Endothelial cell of umbilical vein (primary cell): ENCODE results near the gene SPDYE4. TPM values are rescaled to one million over a fixed set of nuclear protein-coding genes. Genes with fewer than 3 reads are reported as not detected.

Source experiments
- BruUV-seq: library from RNA; stranded (reverse); fragments of 400-500 nt; replicated peaks from 2 replicates; lab custom pipeline; 2021; lab: Mats Ljungman, UMichigan
- CTCF ChIA-PET: fragments of 300-600, 350-600 bp; sonication (Branson Sonifier 250); formaldehyde crosslinking; loops from one replicate; lab custom pipeline; 2021; ENCODE audit warnings: antibody characterized with exemption, inconsistent platforms; lab: Charles Lee
- POLR2A ChIA-PET: fragments of 300-600, 350-600 bp; sonication (Branson Sonifier 250); formaldehyde crosslinking; loops from one replicate; lab custom pipeline; 2021; ENCODE audit warnings: antibody characterized with exemption, inconsistent platforms; lab: Charles Lee
- DNase-seq: peaks from one replicate; pipeline ENCODE4 v3.0.0-alpha.2; 2011; ENCODE audit warnings: low read depth, low spot score
- FAIRE-seq: peaks from 2 replicates; lab custom pipeline; 2011; peaks lifted over from hg19 to GRCh38; lab: Jason Lieb, UNC
- H2AFZ ChIP-seq: 2 replicates; pipeline ENCODE4 v1.6.0; 2012; ENCODE audit warnings: low read depth, low read length, control low read depth, inconsistent platforms
- H3K27ac ChIP-seq: 2 replicates; pipeline ENCODE4 v1.5.1; 2011; ENCODE audit warnings: low read depth, mild to moderate bottlenecking, control low read depth, low read length, moderate library complexity; ENCODE audit not compliant: insufficient read depth
- H3K27me3 ChIP-seq, 2 experiments: 2 replicates each; pipeline versions ENCODE4 v1.6.0 to v1.6.1; 2011; ENCODE audit warnings: low read length in 2 of 2, mixed read lengths in 1 of 2; ENCODE audit not compliant: control insufficient read depth in 2 of 2, insufficient read depth in 2 of 2
- H3K36me3 ChIP-seq, 2 experiments: 2 replicates in 1 of 2; 3 replicates in 1 of 2; pipeline ENCODE4 v1.5.1; 2011; ENCODE audit warnings: low read length in 2 of 2, mild to moderate bottlenecking in 1 of 2, moderate library complexity in 1 of 2; ENCODE audit not compliant: control insufficient read depth in 2 of 2, insufficient read depth in 2 of 2; ENCODE audit errors: extremely low read depth in 1 of 2
- H3K4me1 ChIP-seq: 3 replicates; pipeline ENCODE4 v1.5.1; 2011; ENCODE audit warnings: mild to moderate bottlenecking, low read length; ENCODE audit not compliant: control insufficient read depth, insufficient read depth; ENCODE audit errors: extremely low read depth
- H3K4me2 ChIP-seq: 2 replicates; pipeline ENCODE4 v1.6.1; 2011; ENCODE audit warnings: low read length, control low read depth, mixed read lengths; ENCODE audit not compliant: insufficient read depth
- H3K4me3 ChIP-seq, 3 experiments: fragments of 200-600 bp in 1 of 3; sonication (generic), shearing (Covaris generic) in 1 of 3; replicated peaks in 1 of 3; 2 replicates each; pipeline ENCODE4 v1.5.1; 2011 to 2016; ENCODE audit warnings: control low read depth in 3 of 3, low read length in 3 of 3, mild to moderate bottlenecking in 2 of 3, inconsistent platforms in 1 of 3, low read depth in 1 of 3, moderate library complexity in 1 of 3; ENCODE audit not compliant: insufficient read depth in 1 of 3
- H3K79me2 ChIP-seq: 2 replicates; pipeline ENCODE4 v1.6.0; 2012; ENCODE audit warnings: low read length, inconsistent platforms; ENCODE audit not compliant: control insufficient read depth, insufficient read depth
- H3K9ac ChIP-seq: replicated peaks from 2 replicates; pipeline ENCODE3; 2011; ENCODE audit warnings: low read length, control low read depth; ENCODE audit not compliant: insufficient read depth; ENCODE audit errors: extremely low read depth
- H3K9me1 ChIP-seq: replicated peaks from 3 replicates; pipeline ENCODE4 v1.6.0; 2011; ENCODE audit warnings: mild to moderate bottlenecking, low read length; ENCODE audit not compliant: control insufficient read depth, insufficient read depth; ENCODE audit errors: extremely low read depth
- H3K9me3 ChIP-seq: replicated peaks from 2 replicates; pipeline ENCODE4 v1.5.1; 2012; ENCODE audit warnings: low read length, inconsistent platforms; ENCODE audit not compliant: control insufficient read depth, insufficient read depth
- H4K20me1 ChIP-seq: replicated peaks from 2 replicates; pipeline ENCODE3; 2011; ENCODE audit warnings: mild to moderate bottlenecking, low read length; ENCODE audit not compliant: control insufficient read depth, insufficient read depth; ENCODE audit errors: extremely low read depth
- CTCF ChIP-seq, 2 donors: IDR thresholded peaks; 1 replicate in 1 of 2; 2 replicates in 1 of 2; pipeline ENCODE4 v1.5.1; 2011; ENCODE audit warnings: low read length in 2 of 2, mild to moderate bottlenecking in 2 of 2, moderate library complexity in 2 of 2, control low read depth in 1 of 2, inconsistent platforms in 1 of 2, low read depth in 1 of 2; ENCODE audit not compliant: insufficient read depth in 1 of 2; ENCODE audit errors: extremely low read depth in 1 of 2
- EZH2 ChIP-seq: IDR thresholded peaks from 2 replicates; pipeline ENCODE4 v1.6.1; 2012; ENCODE audit warnings: borderline replicate concordance, low read depth, mild to moderate bottlenecking, moderate library complexity, low read length, inconsistent platforms; ENCODE audit not compliant: severe bottlenecking
- FOS ChIP-seq: IDR thresholded peaks from 2 replicates; pipeline ENCODE4 v1.6.1; 2011; ENCODE audit warnings: mild to moderate bottlenecking, low read length, moderate library complexity, borderline replicate concordance; ENCODE audit not compliant: insufficient read depth
- GATA2 ChIP-seq: IDR thresholded peaks from 2 replicates; pipeline ENCODE4 v1.7.0; 2011; ENCODE audit warnings: low read depth, mild to moderate bottlenecking, moderate library complexity, mixed read lengths, low read length; ENCODE audit not compliant: insufficient read length, insufficient read depth
- MAX ChIP-seq: IDR thresholded peaks from 2 replicates; pipeline ENCODE4 v1.6.1; 2011; ENCODE audit not compliant: insufficient read depth, insufficient read length
- MYC ChIP-seq: IDR thresholded peaks from one replicate; pipeline ENCODE4 v1.6.1; 2011; ENCODE audit warnings: mild to moderate bottlenecking, low read depth, low read length
- POLR2A ChIP-seq: IDR thresholded peaks from 2 replicates; pipeline ENCODE4 v1.6.1; 2012; ENCODE audit warnings: low read depth, mild to moderate bottlenecking, control low read depth, low read length
- POLR2AphosphoS5 ChIP-seq: IDR thresholded peaks from 2 replicates; pipeline ENCODE4 v1.6.1; 2012; ENCODE audit warnings: low read depth, mild to moderate bottlenecking, control low read depth, low read length, moderate library complexity; ENCODE audit not compliant: insufficient read depth
- dilution Hi-C: fragments of 300-500 bp; cut with MboI; formaldehyde crosslinking; loops from one replicate; pipeline ENCODE4 v1.15.0; 2019; ENCODE audit warnings: low sequenced_read_pairs; ENCODE audit not compliant: extremely low pct_ligation_motif_present
- intact Hi-C: fragments of 100-400 bp; cut with micrococcal nuclease; formaldehyde crosslinking; loops from one replicate; pipeline ENCODE4 v1.10.0; 2022
- polyA plus RNA-seq, 4 experiments: library from polyadenylated mRNA; depleted of rRNA in 3 of 4; stranded (reverse) in 3 of 4; unstranded in 1 of 4; fragments of >200 nt; gene quantifications; 2 replicates each; pipeline versions ENCODE4 v1.2.1 to v1.2.3, GENCODE V29; 2011 to 2012; ENCODE audit warnings: missing spikeins in 1 of 4
- total RNA-seq: library from RNA; stranded (reverse); gene quantifications from 2 replicates; pipeline ENCODE4 v1.2.3, GENCODE V29; 2021

Gene SPDYE4
- total and polyA plus RNA-seq, 2 donors (not counting 3 experiments of a cell fraction or from before 2014, with no cell fraction given): not detected

- Histone ChIP-seq H3K4me1 (no peaks in the 10 kb centered on the region), H3K27ac (no peak overlapping the region), H3K79me2 (no peaks in the 10 kb centered on the region), H3K9ac (no peak overlapping the region), H3K4me2 (no peak overlapping the region), H3K4me3 (no peak overlapping the region), H2AFZ (no peak overlapping the region), H3K9me1 (no peaks in the 10 kb centered on the region), H3K27me3 (peaks cover 6 to 7% of the 10 kb centered on the region in 2 experiments), H3K36me3 (no peaks in the 10 kb centered on the region), H3K9me3 (no peaks in the 10 kb centered on the region), H4K20me1 (no peaks in the 10 kb centered on the region)
- DNase-seq: no peak
- dilution Hi-C loops (no loop called here), intact Hi-C loops (no loop called here)
- CTCF ChIA-PET: no interaction called here
- no peak for FAIRE-seq
- POLR2A ChIA-PET: no interaction called here
- BruUV-seq: no TSS peak
- no peak for TF ChIP-seq FOS
- TF ChIP-seq POLR2AphosphoS5: no peak
- TF ChIP-seq GATA2: no peak
- TF ChIP-seq CTCF (IDR thresholded peaks at IDR 0.05; ENCODE audit: extremely low read depth in 1 of 2, insufficient read depth in 1 of 2, low read depth in 1 of 2, low read length in 2 of 2): no peak
- no peak for TF ChIP-seq POLR2A
- TF ChIP-seq EZH2: no peak
- TF ChIP-seq MYC: no peak
- no peak for TF ChIP-seq MAX
Observed at GRCh38 chr17:8705427-8705826, 52.9 kb downstream of the SPDYE4 start.
